ENCODE results near the gene ADAM12.
A peak's percentile ranks its signal among the peaks of the same experiment; 100 is the strongest.
"Not testable (repeated sequence)": the region's sequence is repeated elsewhere in the genome, so short reads cannot be mapped to it uniquely, and the experiment has no call there.

The ADAM12 gene

DNA sequence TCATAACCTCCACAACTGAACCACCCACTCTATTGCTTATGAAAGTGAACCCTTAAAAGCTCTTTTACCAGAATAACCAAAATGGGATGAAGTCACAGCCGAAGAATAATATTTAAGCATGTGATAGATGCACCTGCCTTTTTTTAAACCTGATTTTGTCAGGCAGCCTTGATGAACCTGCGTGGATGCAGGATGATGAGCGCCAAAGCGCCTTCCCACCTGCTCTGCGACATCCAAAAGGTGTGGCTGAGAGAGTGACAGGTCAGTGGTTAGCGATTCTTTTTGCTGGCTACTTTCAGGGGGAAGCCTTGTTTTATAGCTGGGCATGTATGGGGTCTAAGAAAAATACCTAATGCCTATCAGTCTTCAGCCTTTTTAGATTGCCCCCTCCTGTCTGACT is 334.1 kb downstream of the ADAM12 start:
- no peak for DNase-seq (ENCODE audit: low read depth)

DNA sequence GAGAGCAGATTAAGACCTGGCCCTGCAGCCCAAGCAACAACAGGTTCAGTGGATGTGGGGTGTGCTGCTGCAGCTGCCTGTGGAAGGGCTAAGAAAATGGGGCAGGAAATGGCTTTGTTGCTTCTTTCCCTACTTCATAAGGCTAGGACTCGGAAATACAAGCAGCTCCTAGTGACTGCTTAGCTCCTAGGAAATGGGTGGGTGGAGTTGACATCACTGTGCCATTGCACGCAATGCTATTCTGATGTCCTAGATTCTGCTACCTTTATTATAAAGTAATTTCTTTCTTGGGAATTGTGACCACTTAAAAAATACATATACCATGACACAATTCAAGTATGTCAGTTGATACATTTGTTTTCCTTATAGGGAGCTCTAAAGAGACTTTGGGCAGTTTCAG is 336.1 kb downstream of the ADAM12 start:
- no peak for DNase-seq (ENCODE audit: low read depth)

DNA sequence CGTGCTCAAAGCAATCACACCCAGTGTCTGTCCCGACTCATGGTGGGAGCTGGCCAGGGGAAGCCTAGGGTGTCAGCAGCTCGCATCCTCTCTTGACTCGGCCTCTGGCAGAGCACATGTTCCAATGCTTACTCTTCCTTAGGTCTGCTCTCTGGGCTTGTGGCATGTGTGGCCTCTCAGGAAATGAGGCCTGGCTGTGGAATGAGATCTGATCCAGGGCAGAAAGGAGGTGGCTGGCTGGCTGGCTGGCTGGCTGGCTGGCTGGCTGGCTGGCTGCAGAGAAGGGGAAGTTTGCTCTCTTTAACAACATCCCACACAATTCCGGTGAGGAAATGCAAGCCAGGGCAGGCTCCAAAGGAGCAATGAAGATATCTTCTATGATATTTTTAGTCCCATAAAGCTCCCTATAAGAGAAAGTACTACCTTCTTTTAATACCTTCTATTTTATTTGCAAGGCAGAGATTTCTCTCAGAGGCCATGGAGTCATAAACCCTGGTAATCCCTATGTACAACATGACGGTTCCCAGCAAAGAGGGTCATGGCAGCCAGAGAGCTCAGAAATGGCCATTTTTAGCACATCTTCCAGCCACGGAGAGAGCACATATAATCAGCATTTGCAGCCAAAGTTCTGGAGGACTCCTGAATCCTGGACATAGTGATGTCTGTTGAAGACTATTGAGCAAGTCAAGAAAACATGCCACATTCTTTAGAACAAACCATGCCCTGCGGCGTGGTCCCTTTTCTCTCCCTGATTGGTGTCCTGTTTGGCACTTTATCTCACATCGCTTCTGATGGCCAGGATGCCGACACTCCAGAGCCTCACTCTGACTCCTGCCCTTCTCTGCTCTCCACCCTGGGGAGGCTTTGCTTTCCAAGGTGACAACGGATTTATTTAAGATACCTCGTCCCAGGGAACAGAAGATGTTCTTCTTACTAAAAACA is 338.2 kb downstream of the ADAM12 start:
- DNase-seq (ENCODE audit: low read depth) = peak; percentile 62

GRCh38 chr10:126047749-126048148 is 340.5 kb downstream of the ADAM12 start:
- DNase-seq (ENCODE audit: low read depth) = not testable (repeated sequence)

- DNase-seq (ENCODE audit: low read depth) = no peak
Measured at GRCh38 chr10:126046831-126047230, 341.4 kb downstream of the ADAM12 start.

DNA sequence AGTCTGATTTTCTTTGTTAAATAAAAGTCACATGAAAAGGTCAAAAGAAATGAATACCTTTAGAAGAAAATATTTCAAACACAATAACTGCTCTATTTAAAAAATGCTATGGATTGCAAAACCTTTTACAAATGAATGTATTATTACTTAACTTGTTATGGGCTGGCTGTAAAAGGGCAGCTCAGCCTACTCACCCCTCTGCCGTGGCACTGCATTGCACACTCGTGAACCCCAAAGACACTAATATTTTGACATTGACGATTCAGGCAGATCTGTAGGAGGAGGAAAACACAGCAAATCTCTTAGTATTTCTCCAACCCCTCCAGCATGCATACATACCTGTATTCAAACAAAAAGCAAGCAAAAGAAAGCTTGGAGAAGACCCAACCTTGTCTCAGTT is 342.4 kb downstream of the ADAM12 start:
- no peak for DNase-seq (ENCODE audit: low read depth)

DNA sequence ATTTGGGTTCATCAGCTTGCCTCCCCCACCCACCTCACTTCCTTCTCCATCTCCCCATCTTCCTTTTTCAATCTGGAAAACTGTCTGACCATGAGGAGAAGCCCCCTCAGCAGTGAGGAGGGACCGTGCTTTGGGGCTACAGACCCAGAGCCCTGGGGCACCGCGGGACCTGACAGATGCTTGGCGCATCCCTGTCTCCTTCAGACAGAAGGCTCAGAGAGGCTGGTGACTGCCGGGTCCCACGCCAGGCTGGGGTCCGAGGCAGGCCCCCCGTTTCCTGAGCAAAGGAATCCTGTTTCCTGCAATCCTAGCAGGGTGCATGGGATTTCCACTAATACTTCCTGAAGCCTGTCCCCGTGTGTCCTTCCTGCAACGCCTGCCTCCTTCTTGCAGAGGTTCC is 344.9 kb downstream of the ADAM12 start:
- no peak for DNase-seq (ENCODE audit: low read depth)

DNA sequence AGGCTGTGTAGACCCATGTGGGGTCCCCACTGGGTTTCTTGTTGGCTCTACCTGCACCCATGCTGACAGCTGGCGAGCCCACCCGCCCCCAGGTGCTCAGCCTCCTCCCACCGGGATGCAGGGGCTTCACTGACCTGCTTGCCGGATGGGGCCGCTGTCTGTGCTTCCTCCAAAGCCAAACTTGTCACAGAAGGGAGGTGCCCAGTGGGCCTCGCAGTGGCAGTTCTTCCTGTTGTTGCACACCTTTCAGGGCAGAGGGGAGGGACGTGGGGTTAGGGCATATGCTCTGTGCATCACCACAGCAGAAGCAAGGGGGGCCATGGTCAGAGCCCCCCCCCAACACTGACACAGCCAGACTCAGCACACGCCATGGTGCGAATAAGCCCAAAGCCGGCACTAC is 345.4 kb downstream of the ADAM12 start:
- DNase-seq (ENCODE audit: low read depth) = no peak

DNA sequence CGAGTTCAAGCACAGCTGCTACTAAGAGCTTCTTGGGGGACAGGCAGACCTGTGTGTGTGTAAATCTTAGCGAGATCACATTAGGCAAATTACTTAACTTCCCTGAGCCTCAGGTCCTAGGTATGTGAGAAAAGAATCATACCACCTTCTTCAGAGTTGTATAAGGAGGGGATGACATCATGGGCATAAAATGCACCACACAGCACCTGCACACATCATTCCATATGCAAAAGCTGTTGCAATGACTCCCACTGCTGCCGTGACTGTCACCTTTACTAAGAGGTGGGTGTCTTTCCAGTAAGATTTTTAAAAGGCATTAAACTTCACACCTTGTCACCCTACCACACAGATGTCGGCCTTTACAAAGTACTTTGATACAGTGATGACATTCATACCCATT is 345.9 kb downstream of the ADAM12 start:
- DNase-seq (ENCODE audit: low read depth) = no peak

GRCh38 chr10:126041804-126042231 is 346.5 kb downstream of the ADAM12 start:
- DNase-seq (ENCODE audit: low read depth) = peak; percentile 65

- no peak for DNase-seq (ENCODE audit: low read depth)
Measured at GRCh38 chr10:126041117-126041516, 347.2 kb downstream of the ADAM12 start.

DNA sequence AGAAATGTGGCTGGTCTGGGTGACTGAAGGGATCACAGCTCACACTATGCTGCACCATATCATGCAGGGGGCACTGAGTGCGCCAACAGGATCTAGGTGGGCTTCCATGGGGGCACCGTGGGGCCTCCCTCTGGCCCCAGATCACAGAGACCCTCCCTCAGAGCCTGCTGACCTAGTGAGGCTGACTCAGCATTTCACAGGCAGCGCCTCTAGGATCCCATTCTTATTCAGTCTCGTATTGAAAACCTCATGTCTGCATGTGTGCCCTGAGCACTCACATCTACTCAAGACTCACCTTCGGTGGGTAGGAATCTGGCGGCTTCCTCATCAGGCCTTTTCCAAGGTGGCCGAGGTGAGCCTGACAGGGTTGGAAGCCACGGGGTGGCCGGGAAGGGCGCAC is 350.3 kb downstream of the ADAM12 start:
- no peak for DNase-seq (ENCODE audit: low read depth)

GRCh38 chr10:126036515-126036914 is 351.8 kb downstream of the ADAM12 start:
- DNase-seq (ENCODE audit: low read depth) = no peak

GRCh38 chr10:126034586-126034985 is 353.7 kb downstream of the ADAM12 start:
- DNase-seq (ENCODE audit: low read depth) = no peak

GRCh38 chr10:126029999-126030398 is 358.3 kb downstream of the ADAM12 start:
- DNase-seq (ENCODE audit: low read depth) = no peak

DNA sequence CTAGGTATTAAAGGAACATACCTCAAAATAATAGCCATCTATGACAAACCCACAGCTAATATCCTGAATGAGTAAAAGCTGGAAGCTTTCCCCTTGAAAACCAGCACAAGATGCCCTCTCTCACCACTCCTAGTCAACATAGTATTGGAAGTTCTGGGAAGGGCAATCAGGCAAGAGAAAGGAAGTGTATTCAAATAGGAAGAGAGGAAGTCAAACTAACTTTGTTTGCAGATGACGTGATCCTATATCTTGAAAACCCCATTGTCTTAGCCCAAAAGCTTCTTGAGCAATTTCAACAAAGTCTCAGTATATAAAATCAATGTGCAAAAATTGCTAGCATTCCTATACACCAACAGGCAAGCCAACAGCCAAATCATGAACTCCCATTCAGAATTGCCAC is 360.6 kb downstream of the ADAM12 start:
- no peak for DNase-seq (ENCODE audit: low read depth)

DNA sequence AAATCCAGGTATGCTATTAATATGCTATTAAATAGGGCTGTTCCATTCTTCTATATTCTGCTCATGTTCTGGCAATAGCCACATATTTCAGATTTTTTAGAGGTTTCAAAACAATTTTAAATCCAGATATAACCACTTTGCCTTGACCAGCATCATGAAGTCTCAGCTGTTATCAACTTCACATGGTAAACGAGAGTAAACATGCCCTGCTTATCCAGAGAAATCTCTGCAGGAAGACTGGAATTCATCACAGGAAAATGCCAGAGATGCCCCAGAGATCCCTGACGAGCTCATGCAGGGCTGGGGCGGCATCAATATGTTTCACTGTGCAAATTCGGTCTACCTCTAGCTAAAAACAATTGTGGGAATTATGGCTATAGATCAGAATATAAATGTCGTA is 365.4 kb downstream of the ADAM12 start:
- no peak for DNase-seq (ENCODE audit: low read depth)

DNA sequence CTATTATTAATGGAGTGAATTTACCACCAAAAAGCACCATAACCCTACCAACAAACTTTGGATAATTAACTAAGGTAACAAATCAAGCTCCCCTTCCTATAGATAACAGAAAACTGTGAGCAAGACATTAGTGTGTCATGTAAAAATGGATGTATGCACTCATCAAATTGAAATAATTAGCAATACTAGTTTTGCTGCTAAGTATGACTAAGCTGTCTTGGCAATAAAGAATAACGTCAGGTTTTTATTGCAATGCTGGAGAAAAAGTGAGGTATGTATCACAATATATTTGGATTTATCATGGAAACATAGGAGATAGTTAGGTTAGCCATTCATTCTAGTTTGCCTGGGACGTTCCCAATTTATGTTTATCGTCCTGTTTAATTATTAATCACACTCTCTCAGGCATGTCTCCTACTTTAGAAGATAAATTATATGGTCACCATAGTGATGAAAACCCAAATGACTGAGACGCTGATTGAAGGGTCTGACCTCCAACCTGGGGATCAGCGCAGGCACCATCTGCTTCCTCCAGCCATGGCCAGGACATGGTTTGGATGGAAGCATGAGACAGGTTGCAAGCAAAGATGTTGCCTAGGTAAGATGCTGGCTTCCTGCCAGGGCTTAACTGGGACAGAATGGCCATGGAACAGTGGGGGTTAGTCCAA is 366.3 kb downstream of the ADAM12 start:
- DNase-seq (ENCODE audit: low read depth) = no peak

DNA sequence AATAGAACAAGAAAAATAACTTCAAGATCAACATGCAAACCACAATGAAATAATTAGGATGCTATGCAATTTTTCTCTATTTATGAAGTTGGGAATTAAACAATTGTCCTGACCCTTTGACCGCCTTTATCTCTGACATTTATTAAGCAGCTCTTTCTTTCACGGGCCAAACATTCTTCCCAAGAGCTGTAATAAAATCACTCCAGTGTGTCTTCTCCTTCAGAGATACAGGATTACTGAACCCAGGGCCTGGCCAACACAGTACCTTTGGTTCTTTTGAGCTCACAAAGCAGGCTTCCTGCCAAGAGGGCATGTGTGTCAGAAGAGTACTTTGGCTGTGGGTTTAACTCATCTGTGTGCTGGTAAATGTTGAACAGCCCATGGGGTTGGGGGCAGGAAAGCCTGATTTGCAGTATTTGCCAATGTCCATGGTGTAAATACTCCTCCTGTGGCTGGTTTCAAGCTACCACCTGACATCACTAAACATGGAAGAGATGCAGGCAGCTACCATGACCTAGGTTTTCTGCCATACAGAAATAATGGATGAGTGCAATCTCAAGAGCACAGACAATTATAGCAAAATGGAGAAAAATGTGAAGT is 370.2 kb downstream of the ADAM12 start:
- peak; percentile 60 for DNase-seq (ENCODE audit: low read depth)

- DNase-seq (ENCODE audit: low read depth) = no peak
Measured at GRCh38 chr10:126016882-126017281, 371.4 kb downstream of the ADAM12 start.

DNA sequence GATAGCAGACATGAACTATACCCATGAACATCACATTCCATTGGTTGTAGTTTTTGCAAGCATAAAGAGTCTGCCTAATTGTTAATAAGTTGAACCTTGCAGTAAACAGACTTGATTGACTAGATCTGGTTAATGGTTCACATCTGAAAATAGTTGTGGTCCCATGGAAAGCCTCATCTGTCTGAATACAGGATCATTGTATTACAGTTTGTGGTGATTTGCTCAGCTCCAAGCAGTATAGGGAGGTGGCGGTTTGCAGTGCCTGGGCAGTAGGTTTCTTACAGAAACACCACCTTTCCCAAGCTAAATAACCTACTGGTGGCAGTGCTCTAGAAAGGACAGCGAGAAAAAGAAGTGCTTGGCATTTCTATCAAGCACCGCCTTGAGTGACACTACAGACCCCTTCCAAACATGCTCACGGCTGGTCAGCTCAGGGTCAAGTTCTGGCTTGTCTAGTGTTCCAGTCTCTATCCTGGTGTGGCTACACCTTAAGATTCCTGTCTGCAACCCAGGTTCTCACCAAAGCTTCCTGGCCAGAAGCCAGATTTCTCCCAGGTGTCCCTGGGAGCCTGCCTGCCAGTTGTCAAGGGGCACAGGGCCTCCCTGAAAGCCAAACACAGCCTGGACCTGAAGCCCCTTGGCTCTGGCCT is 372.0 kb downstream of the ADAM12 start:
- no peak for DNase-seq (ENCODE audit: low read depth)

DNA sequence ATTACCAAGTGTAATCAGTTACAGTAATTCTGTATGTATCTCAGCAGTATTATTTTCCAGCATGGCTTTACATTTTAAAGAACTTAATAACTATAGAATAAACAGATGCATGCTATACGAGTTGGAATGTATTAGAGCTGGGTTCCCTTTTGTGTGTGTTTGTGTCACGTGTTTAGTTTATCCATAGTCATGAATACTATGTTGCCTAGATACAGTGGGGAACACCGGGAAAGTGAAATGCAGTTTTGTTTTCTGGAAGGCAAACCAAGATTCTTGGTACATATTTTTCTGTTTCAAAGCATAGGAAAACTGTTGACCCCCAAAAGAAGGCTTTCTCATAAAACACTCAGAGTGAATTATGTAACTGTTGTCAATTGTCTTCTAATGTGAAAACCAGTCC is 372.9 kb downstream of the ADAM12 start:
- DNase-seq (ENCODE audit: low read depth) = no peak

Data from iris pigment epithelial cell (primary cell).